Glutamatergic neuron (in vitro differentiated cells): ENCODE results near the gene AKAP7. TPM values are rescaled to one million over a fixed set of nuclear protein-coding genes. Genes with fewer than 3 reads are reported as not detected.
A peak's percentile ranks its signal among the peaks of the same experiment; 100 is the strongest.

Experiments used
- DNase-seq: peaks from one replicate; pipeline ENCODE4 v3.0.0; 2022
- H3K27ac Mint-ChIP-seq: one replicate; pipeline ENCODE4 v1.8.0; 2020; ENCODE audit warnings: mild to moderate bottlenecking, mixed read lengths, inconsistent platforms; ENCODE audit not compliant: unreplicated experiment
- H3K27me3 Mint-ChIP-seq: one replicate; pipeline ENCODE4 v1.8.0; 2020; ENCODE audit warnings: mild to moderate bottlenecking, moderate library complexity, mixed read lengths, inconsistent platforms; ENCODE audit not compliant: unreplicated experiment
- H3K36me3 Mint-ChIP-seq: one replicate; pipeline ENCODE4 v1.8.0; 2020; ENCODE audit warnings: mild to moderate bottlenecking, mixed read lengths, inconsistent platforms; ENCODE audit not compliant: unreplicated experiment
- H3K4me1 Mint-ChIP-seq: one replicate; pipeline ENCODE4 v1.8.0; 2020; ENCODE audit warnings: mild to moderate bottlenecking, low read depth, mixed read lengths, inconsistent platforms; ENCODE audit not compliant: unreplicated experiment
- H3K4me3 Mint-ChIP-seq: one replicate; pipeline ENCODE4 v1.8.0; 2020; ENCODE audit warnings: mild to moderate bottlenecking, mixed read lengths, inconsistent platforms; ENCODE audit not compliant: unreplicated experiment
- H3K9me3 Mint-ChIP-seq: one replicate; pipeline ENCODE4 v1.8.0; 2020; ENCODE audit warnings: mild to moderate bottlenecking, moderate library complexity, mixed read lengths, inconsistent platforms; ENCODE audit not compliant: unreplicated experiment
- total RNA-seq: library from RNA; stranded (reverse); fragmentation: NEBNext Ultra II Directional; extraction: Animal tissue kit (Norgen Biotek cat#: 25700); gene quantifications from one replicate; pipeline ENCODE4 v1.2.1, GENCODE V29; 2021; ENCODE audit not compliant: unreplicated experiment
- TF ChIP-seq, protein P1 (sequence below): fragments of 200-600 bp; sonication (generic); IDR thresholded peaks from one replicate; pipeline ENCODE4 v1.5.0; 2021; ENCODE audit not compliant: partially characterized antibody, unreplicated experiment

AKAP7 gene
- total RNA-seq, 1 donor from 2014 or later = 5.3 TPM

DNA sequence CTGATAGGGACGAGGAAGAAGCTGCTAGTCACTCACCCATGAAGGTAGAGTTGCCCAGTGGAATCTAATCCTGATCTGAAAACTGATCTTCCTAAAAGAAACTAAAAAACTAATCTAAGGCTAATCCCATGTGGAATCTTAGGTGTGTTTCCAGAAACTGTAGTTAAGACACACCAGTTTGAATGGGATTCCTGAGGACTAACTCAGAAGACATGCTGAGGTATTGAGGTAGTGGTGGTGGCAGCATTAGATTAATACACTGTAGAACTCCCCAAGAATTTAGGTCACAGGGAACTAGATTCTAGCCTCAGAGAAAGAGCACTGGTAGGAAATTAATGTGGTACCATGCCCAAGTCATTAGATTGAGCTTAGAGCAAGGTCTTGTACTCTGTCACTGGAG is 19.6 kb upstream of the AKAP7 start:
- H3K27me3 Mint-ChIP-seq = no peaks in the 10 kb centered on the region
- H3K4me1 Mint-ChIP-seq = no peaks in the 10 kb centered on the region
- no peak overlapping the region for H3K27ac Mint-ChIP-seq
- H3K4me3 Mint-ChIP-seq = no peak overlapping the region
- H3K36me3 Mint-ChIP-seq = no peaks in the 10 kb centered on the region
- TF ChIP-seq, protein P1, sequence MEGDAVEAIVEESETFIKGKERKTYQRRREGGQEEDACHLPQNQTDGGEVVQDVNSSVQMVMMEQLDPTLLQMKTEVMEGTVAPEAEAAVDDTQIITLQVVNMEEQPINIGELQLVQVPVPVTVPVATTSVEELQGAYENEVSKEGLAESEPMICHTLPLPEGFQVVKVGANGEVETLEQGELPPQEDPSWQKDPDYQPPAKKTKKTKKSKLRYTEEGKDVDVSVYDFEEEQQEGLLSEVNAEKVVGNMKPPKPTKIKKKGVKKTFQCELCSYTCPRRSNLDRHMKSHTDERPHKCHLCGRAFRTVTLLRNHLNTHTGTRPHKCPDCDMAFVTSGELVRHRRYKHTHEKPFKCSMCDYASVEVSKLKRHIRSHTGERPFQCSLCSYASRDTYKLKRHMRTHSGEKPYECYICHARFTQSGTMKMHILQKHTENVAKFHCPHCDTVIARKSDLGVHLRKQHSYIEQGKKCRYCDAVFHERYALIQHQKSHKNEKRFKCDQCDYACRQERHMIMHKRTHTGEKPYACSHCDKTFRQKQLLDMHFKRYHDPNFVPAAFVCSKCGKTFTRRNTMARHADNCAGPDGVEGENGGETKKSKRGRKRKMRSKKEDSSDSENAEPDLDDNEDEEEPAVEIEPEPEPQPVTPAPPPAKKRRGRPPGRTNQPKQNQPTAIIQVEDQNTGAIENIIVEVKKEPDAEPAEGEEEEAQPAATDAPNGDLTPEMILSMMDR = no peak
- H3K9me3 Mint-ChIP-seq = peaks cover 1% of the 10 kb centered on the region
- DNase-seq = no peak

DNA sequence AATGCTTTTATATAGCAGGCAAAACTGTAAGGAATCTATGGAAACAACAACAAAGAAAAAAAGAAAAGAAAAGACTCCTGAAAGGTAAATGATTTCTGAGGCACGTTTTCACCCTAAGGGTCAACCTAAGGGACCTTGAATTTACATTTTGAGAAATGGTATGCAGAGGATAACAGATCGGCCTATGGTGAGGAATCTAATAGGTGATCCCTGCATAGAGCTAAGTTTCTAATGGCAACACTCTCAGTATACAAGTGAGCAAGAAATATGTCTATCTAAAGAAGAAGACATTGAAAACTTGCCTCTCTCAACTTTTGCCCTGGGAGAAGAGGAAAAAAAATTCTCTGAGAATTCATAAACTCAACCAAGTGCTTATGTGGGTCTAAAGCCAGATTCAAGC is 18.9 kb upstream of the AKAP7 start:
- Mint-ChIP-seq H3K27ac (no peak overlapping the region), H3K4me3 (no peak overlapping the region), H3K36me3 (no peaks in the 10 kb centered on the region), H3K9me3 (peaks cover 1% of the 10 kb centered on the region), H3K27me3 (no peaks in the 10 kb centered on the region), H3K4me1 (no peaks in the 10 kb centered on the region)
- TF ChIP-seq, protein P1 = no peak
- DNase-seq = no peak

DNA sequence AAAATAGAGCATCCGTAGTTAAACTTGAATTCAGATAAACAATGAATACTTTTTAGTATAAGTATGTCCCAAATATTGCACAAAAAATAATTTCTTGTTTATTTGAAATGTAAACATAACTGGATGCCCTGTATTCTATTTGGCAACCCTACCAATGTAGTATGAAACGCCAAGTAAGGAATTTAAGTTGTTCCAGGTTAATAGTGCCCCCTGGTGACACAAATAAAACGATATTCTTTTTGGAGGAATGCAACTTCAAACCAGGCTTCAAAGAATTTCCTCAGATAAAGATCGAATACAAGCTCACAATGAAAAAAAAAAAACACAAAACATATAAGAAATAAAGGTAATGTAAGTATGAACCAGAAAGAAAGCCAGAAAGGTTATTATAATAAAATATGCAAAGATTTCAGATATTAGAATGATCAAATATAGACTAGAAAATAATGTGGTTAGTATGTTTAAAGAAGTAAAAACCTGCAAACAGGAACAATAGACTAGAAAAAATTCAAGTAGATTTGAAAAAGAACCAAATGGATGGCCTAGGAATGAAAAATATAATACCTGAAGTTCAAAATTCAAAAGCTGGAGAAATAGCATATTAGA is 18.4 kb upstream of the AKAP7 start:
- Mint-ChIP-seq H3K9me3 (peaks cover 1% of the 10 kb centered on the region), H3K27me3 (no peaks in the 10 kb centered on the region), H3K27ac (no peak overlapping the region), H3K4me1 (no peaks in the 10 kb centered on the region), H3K36me3 (no peaks in the 10 kb centered on the region), H3K4me3 (no peak overlapping the region)
- DNase-seq = no peak
- TF ChIP-seq, protein P1 = peak; percentile 54

DNA sequence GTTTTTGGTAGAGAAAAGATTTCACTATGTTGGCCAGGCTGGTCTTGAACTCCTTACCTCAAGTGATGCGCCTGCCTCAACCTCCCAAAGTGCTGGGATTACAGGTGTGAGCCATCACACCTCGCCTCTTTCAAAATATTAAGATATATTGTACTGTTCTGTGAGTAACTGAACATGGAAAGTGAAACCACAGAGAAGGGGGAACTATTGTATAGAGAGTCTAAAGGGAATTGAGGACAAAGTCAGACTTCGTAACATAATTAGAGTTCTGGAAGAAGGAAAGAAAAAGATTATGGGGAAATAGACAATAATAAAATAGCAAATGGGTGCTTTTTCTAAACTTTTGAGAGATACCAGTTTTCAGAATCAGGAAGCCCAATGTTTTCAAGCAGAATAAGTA is 17.4 kb upstream of the AKAP7 start:
- TF ChIP-seq, protein P1 = no peak
- Mint-ChIP-seq H3K4me3 (no peak overlapping the region), H3K9me3 (peaks cover 1% of the 10 kb centered on the region), H3K4me1 (no peaks in the 10 kb centered on the region), H3K27ac (no peak overlapping the region), H3K36me3 (no peaks in the 10 kb centered on the region), H3K27me3 (no peaks in the 10 kb centered on the region)
- no peak for DNase-seq

DNA sequence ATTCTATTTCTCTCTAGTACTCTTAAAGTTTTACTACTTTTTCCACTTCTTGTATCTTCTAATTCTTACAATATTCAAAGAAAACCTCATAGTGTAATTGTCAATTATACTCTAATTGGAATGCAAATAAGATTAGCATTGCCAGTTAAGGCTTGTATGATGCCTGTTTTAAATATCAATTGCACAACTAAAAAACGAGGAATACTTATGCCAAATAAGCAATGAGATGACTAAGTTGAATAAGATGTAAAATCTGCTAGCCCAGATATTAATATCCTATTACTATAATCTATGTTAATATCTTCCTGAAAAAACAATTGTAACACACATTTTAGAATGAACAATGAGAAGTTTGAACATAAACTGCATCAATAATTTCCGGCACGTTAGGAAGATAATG is 13.3 kb upstream of the AKAP7 start:
- H3K4me1 Mint-ChIP-seq = no peaks in the 10 kb centered on the region
- no peak overlapping the region for H3K4me3 Mint-ChIP-seq
- H3K27ac Mint-ChIP-seq = no peak overlapping the region
- TF ChIP-seq, protein P1 = no peak
- no peaks in the 10 kb centered on the region for H3K36me3 Mint-ChIP-seq
- H3K27me3 Mint-ChIP-seq = no peaks in the 10 kb centered on the region
- DNase-seq = no peak
- no peaks in the 10 kb centered on the region for H3K9me3 Mint-ChIP-seq
